GM19238 (cell line): ENCODE data around the gene GTPBP2.
"Not testable (repeated sequence)": the region's sequence is repeated elsewhere in the genome, so short reads cannot be mapped to it uniquely, and the experiment has no call there.

Experiments used
- DNase-seq: peaks from one replicate; pipeline ENCODE4 v3.0.0; 2011; ENCODE audit warnings: low spot score; ENCODE audit not compliant: insufficient read length

GTPBP2 gene

DNA sequence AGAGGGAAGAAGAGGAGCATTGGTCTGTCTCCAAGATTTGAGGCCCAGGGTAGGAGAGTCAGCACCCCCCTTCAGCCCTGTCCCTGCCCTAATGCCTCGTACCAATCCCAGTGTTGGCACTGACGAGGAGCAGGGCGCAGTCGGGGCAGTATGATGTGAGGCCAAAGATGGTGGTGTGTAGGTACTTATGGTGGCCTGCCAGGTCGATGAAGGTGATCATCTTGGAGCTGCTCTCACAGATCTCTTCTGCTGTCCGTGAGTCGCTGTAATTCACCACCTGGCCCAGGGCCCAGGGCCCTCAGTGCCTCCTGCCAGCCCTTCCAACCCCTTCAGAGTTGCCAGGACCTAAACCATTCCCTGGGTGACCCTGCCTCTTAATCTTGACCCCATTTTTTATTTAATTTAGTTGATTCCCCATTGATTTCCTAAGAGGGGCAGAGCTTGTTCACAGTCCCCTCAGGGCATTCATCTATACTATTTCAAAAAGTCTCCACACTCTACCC, 4.2 kb downstream of the GTPBP2 start:
- DNase-seq = no peak

DNA sequence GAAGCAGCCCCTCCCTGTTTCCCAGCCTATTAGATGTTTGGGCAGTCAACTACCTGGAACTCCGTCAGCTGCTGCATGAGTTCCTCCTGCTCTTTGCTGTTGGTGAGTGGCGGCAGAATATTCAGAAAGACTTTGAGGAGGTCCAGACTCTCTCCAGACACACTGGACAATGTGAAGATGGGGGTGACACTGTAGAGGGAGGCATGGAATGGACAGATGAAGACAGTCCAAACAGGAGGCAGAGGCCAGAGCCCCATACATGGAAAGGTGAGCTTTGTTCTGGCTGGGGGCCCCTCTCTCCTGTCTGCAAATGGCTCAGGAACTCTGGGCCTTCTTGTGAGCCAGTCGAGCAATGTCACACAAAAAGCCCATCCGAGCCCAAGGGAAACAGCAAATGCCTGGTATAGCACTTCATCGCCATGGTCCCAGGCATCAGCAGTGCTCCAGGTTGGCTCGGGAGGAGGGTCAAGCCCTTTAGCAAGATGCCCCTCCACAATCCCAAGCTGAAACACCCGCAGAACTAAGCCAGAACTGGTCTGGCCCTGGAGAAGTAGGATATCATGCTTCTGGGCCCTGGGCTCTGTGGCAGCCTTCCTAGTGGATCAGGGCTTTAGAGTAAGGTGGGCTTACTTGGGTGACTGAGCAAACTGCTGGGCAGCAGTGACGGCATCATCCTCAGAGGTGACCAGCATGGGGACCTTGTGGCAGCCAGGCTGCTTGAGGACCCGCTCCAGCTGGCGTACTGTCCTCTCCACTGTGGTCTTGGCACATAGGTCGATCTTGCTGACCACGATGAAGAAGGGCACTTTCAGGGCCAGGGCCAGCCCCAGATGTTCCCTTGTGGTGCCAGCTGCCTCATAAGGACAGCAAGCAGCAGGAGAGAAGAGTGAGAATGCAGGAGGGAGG, 4.9 kb downstream of the GTPBP2 start:
- no peak for DNase-seq

DNA sequence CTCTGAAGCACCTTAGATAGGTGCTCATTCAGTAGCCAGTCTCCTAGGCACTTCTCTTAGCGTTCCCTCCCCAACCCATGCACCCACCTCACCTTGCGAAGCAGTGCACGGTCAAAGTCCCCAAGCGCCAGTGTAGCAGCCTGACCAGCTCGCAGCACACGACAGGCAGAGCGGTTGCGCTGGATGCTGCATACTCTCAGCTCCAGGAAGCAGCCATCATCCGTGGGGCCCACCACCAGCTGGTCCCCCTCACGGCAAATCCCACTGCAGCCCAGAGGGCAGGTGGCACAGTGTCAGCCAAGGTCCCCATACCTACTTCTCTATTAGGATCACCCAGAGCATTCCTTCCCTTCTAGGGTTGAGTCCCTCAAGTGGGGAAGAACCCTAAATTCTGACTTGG, 6.5 kb downstream of the GTPBP2 start:
- DNase-seq = no peak

DNA sequence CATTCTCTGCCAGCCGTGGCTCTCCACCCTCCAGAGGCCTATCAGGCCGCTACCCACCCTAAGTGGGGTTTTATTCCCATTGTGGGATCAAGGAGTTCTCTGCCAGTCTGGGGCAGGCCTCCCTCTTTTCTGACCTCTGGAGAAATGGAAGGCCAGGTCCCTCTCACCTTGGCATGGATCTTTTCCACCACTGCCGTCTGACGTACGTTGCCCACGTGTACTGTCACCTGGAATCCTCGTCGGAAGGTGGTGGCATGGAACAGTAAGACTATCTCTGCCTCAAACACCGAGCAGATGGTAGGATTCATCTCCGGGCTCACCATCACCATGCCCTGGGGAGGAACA, 7.3 kb downstream of the GTPBP2 start:
- DNase-seq = no peak

DNA sequence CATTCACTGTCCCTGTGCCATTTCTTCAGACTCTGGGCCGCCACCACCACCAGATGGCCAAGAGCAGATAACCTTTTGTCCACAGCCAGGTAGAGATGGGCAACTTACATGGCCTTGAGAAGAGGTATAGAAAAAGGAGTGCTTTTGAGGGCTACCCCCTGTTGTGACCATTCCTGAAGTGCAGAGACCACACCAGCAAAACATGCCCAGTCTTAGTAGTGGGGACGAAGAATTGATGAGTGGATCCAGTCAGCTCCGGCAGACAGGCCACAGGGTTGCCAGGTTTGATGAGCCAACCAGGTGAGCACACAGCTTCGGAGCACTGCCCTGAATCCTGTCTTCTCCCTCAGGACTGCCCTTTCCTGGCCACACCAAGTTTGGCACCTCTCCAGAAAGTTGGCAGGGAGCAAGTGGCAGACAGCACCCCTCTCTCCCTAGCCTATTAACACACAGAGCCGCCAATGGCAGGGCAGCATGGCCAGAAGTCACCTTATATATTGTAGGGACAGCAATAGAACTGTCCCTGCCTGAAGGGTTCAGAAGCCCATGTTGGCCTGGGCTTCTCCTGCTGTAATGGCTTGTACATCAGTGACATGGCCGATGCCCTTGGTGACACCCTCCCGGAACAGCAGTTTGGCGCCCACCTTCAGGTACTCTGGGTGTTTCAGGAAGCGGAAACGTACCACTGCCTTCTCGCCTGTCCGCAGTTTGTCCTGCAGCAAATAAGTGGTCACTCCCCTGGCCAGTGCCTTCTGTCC, 7.8 kb downstream of the GTPBP2 start:
- DNase-seq = no peak

DNA sequence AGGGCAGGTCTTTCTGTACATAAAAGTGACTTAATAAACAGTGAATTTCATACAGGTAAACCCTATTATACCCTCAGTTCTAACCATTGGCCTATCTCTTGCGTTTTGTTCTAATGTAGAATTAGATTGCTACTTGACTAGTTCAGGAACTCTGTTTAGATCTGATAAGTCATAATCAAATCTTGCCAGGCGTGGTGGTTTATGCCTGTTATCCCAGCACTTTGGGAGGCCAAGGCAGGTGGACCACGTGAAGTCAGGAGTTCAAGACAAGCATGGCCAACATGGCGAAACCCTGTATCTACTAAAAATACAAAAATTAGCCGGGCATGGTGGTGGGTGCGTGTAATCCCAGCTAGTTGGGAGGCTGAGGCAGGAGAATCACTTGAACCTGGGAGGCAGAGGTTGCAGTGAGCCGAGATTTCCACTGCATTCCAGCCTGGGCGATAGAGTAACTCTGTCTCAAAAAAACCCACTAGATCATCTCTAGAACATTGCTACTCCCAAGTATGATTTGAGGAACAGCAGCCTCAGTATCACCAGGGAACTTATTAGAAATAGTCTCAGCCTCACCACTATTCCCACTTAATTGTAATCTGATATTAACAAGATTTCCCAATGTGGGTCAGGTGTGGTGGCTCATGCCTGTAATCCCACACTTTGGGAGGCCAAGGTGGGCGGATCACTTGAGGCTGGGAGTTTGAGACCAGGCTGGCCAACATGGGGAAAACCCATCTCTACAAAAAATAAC, 12.2 kb downstream of the GTPBP2 start:
- DNase-seq = no peak

DNA sequence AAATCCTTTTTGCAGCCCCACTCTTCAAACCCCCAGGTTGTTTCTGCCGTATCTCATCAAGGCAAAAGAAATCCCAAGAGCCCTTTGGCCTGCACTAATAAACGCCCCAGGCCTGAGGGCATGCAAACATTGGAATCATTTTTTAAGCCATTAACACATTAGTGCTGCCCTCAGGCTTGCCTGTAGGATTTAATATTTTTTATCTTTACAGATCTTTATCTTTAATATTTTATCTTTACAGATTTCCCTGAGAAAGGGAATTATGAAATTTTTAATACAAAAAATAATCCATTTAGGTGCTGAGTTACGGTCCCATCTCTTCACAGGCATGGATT, 14.7 kb downstream of the GTPBP2 start:
- DNase-seq = no peak

DNA sequence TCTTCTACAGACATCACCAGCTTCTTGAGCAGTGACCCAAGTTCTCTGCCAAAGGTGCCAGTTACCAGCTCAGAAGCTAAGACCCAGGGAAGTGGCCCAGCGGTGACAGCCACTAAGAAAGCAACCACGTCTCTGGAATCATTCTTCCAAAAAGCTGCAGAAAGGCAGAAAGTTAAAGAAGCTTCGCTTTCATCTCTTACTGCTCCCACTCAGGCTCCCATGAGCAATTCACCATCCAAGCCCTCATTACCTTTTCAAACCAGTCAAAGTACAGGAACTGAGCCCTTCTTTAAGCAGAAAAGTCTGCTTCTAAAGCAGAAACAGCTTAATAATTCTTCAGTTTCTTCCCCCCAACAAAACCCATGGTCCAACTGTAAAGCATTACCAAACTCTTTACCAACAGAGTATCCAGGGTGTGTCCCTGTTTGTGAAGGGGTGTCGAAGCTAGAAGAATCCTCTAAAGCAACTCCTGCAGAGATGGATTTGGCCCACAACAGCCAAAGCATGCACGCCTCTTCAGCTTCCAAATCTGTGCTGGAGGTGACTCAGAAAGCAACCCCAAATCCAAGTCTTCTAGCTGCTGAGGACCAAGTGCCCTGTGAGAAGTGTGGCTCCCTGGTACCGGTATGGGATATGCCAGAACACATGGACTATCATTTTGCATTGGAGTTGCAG, 15.2 kb downstream of the GTPBP2 start:
- DNase-seq = no peak

DNA sequence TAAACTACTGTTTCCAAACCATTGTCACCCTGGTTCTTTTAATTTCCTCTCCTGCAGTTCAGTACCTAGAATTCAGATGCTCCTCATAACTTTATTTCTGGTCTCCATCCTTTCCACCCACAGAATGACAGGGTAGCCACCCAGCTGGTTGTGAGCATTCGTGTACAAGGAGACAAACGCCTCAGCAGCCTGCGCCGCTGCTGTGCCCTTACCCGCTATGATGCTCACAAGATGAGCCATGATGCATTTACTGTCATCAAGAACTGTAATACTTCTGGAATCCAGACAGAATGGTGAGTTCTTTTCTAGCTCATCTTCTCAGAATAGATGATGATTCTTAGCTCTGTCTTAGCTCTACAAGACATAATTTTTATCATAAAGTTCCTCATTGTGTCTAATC, 18.6 kb downstream of the GTPBP2 start:
- no peak for DNase-seq

DNA sequence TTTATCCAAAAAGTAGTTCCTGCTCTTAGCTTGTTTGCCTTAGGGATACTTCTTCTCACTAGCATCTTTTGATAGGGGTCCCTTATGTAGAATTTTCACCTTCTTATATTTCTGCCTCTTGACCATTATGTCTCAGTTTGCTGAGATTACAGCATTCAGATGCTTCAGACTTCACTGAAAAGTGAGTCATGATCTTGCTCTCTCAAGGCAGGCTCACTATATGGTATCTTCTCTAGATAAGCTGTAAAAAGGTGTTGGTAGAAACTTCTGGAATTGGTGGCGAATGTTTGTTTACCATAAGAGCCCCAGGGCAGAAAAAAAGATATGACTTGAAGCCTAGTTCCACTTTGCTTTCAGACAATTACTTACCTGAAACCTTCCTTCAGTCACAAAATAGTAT, 19.7 kb downstream of the GTPBP2 start:
- DNase-seq = no peak

DNA sequence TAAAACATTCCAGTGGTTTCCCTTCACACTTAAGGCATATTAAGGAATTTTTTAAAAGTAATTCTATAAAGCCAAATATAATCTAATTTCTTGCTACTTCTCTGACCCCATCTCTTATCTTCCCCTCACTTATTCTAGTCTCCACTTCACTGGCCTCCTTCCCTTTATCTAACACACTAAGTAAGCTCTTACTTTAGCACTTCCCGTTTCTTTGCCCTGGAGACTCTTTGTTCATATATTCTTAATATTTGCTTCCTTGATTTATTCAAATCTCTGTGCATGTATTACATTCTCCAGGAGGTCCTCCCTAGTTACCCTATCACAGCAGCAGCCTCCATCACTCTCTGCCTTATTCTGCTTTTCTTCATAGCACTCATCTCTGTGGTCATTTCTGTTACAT, 20.3 kb downstream of the GTPBP2 start:
- no peak for DNase-seq

DNA sequence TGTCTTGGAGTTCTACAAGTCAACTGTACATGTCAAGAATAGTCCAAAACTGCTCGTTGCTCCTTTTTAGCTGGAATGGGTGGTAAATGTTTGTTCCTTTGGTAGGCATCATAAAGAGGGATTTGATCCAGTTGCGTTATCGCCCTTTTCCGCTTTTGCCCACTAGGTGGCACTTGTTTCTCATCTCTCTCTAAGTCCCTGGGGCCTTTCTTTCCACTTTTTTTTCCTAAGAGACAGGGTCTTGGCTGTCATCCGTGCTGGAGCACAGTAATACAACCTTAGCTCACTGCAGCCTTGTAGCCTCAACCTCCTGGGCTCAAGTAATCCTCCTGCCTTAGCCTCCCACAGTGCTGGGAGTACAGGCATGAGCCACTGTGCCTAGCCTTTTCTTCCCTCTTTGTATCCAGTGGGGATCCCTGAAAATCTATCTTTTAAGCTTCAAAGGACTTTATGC, 20.7 kb downstream of the GTPBP2 start:
- peak; percentile 24 for DNase-seq

DNA sequence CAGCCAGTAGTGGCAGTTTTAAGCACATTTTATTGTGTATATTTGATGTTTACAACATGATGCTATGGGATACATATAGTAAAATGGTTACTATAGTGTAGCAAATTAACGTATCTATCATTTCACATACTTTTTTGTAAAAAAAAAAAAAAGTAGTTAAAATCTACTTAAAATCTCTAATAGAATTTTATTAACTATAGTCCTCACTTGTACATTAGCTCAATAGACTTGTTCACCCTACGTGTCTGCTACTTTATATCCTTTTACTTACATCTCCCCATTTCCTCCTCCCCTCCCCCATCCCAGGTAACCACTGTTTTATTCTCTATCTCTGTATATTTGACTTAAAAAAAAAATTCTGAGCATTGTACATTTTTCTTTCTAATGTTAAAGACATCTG, 23.0 kb downstream of the GTPBP2 start:
- DNase-seq = no peak

DNA sequence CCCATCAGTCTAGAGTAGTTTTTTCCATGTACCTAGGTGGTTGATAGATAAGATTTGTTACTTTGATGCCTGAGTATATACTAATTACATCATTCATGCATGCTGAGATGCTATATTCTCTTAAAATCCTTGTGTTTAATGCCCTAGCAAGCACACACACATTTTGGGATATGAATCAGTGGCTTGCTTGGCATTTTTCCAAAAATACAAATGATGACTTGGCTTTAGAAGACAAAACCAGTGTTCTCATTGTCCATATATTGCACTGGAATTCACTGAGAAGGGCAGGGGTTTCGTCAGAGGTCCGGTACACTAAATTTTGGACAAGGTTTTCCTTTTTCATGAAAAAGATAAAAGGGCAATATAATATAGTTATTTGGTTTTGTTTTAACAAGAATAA, 24.9 kb downstream of the GTPBP2 start:
- DNase-seq = no peak

DNA sequence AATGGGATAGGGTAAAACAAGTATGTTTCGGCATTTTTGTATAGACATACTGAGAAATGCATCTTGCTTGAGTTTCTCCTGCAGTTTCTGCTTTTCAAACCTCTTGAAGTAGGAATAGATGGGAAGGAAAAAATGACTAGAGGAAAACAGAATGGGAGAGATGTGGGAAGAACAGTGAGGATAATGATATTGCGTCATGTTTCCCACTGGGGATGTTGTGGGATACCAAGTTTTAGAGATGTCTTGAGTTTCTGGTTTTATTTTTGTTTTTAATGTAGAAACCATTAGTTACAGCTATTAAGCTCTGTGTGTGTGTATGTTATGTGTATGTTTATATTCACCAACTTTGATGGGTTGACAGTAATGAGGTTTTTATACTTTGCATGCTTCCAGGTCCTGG, 28.5 kb downstream of the GTPBP2 start:
- DNase-seq = no peak

DNA sequence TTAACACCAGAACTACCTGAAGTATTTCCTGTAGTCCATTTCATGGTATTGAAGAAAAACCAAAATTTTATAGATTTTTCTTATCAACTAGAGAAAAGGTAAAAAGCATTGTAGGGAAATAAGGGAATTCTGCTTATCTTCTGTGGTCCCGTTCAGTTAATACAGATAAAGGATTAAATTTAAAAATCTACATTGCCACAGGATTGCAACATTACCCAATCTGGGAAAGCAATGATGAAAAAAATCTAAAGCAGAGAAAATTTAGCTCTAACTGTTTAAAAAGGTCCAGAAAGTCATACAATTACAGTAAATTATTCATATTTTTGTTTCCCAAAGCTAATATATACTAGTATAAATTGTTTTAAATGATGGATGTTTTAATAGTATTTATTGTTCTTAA, 35.1 kb downstream of the GTPBP2 start:
- no peak for DNase-seq

DNA sequence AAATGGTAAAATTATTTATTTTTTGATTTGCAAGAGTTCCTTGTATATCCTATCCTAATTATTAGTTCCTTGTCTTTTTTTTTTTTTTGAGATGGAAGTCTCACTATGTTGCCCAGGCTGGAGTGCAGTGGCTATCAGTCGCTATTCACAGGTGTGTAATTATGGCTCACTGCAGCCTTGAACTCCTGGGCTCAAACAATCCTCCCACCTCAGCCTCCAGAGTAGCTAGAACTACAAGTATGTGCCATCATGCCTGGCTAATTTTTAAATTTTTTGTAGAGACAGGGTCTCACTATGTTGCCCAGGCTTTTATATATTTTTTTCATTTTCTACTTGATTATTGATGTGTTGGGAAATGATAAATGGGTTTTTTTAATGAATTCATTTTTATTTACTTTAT, 39.5 kb downstream of the GTPBP2 start:
- DNase-seq = not testable (repeated sequence)

DNA sequence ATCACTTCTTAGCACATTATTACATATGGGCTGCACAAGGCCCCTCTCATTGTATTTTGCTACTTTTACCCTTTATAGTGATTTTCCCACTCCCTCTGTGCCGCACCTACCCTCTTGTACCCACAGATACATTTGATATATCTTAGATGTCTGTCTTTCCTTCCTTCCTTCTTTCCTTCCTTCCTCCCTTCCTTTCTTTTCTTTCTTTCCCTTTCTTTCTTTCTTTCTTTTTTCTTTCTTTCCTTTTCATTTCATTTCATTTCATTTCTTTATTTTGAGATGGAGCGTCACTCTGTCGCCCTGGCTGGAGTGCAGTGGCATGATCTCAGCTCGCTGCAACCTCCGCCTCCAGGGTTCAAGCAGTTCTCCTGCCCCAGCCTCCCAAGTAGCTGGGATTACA, 40.9 kb downstream of the GTPBP2 start:
- DNase-seq = no peak

DNA sequence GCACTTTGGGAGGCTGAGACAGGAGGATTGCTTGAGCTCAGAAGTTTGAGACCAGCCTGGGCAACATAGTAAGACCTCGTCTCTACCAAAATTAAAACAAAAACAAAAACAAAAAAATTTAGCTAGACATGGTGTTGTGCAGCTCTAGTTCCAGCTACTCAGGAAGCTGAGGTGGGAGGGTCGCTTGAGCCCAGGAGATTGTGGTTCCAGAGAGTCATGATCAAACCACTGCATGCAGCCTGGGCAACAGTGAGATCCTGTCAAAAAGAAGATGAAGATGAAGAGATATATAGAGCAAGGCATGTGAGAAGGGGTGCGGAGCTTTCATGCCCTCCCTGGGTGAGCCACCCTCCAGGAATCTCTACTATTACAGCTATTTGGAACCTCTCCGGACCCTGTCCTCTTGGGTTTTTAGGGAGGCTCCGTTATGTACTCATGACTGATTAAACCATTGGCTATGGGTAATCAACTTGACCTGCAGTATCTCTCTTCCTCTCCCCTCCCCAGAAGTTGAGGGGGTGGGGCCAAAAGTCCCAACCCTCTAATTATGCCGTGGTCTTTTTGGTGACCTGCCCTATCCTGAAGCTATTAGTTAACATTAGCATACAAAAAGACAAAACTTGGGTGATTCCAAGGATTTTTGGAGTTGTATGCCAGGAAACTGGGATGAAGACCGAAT, 44.0 kb downstream of the GTPBP2 start:
- DNase-seq = no peak

DNA sequence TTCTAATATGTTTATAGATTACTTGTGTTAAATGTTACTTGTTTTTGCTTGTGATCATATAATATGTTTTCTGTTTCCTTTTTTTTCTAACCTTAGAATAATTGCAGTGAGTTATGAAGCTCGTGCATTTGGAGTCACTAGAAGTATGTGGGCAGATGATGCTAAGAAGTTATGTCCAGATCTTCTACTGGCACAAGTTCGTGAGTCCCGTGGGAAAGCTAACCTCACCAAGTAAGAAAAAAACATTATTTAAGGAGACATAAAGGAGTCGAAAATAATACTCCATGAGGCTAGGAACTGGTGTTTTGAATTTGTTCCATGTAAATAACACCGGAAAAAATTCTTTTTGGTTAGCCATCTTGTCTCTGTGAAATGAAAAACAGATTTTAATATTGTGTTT, 46.2 kb downstream of the GTPBP2 start:
- DNase-seq = no peak

DNA sequence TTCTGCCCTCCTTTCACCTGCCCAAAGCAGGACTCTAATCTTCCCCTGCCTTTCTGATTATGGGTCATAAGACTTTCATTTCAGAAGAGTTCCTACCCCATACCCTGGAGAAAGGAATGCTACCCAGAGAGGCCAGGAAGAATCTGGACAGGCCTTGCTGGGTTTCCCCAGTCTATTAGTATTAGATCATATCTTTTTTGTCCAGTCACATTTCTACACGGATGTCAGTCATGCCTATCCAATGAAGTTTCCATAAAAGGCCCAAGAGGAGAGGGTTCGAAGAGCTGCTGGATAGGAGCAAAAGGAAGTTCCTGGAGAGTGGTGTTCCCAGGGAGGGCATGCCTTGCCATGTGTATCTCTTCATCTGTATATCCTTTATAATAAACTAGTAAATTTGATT, 49.9 kb downstream of the GTPBP2 start:
- no peak for DNase-seq
